Spleen (tissue), 11 donors: Measurements from ENCODE around the gene VEGFA. TPM values are rescaled to one million over a fixed set of nuclear protein-coding genes. Genes with fewer than 3 reads are reported as not detected.
A peak's percentile ranks its signal among the peaks of the same experiment; 100 is the strongest.

Experiments used
- DNase-seq: peaks from one replicate; pipeline ENCODE4 v3.0.0-alpha.2; 2020
- H3K27ac ChIP-seq, 8 donors: fragments of 200-600 bp; sonication (generic) in 7 of 8; 1 replicate in 4 of 8; 2 replicates in 4 of 8; pipeline versions ENCODE4 v1.5.0 to v1.8.0; 2016 to 2021; ENCODE audit warnings: inconsistent platforms in 4 of 8, mild to moderate bottlenecking in 4 of 8, moderate library complexity in 1 of 8
- H3K27me3 ChIP-seq, 7 donors: fragments of 200-600 bp; sonication (generic) in 6 of 7; replicated peaks in 1 of 7; 1 replicate in 4 of 7; 2 replicates in 3 of 7; pipeline versions ENCODE4 v1.5.0 to v1.8.0; 2016 to 2021; ENCODE audit warnings: inconsistent platforms in 3 of 7, mild to moderate bottlenecking in 1 of 7
- H3K36me3 ChIP-seq, 6 donors: fragments of 200-600 bp; sonication (generic) in 5 of 6; 1 replicate in 4 of 6; 2 replicates in 2 of 6; pipeline versions ENCODE4 v1.5.0 to v1.8.0; 2016 to 2021; ENCODE audit warnings: inconsistent platforms in 2 of 6
- H3K4me1 ChIP-seq, 6 donors: fragments of 200-600 bp; sonication (generic) in 5 of 6; 1 replicate in 3 of 6; 2 replicates in 3 of 6; pipeline versions ENCODE4 v1.5.0 to v1.8.0; 2016 to 2021; ENCODE audit warnings: inconsistent platforms in 3 of 6
- H3K4me3 ChIP-seq, 8 donors: fragments of 200-600 bp; sonication (generic) in 7 of 8; 1 replicate in 4 of 8; 2 replicates in 4 of 8; pipeline versions ENCODE4 v1.5.0 to v1.8.0; 2016 to 2021; ENCODE audit warnings: inconsistent platforms in 4 of 8, mild to moderate bottlenecking in 4 of 8, moderate library complexity in 2 of 8
- H3K9me3 ChIP-seq, 8 donors: fragments of 200-600 bp; sonication (generic) in 7 of 8; 1 replicate in 4 of 8; 2 replicates in 4 of 8; pipeline versions ENCODE4 v1.5.0 to v1.8.0; 2016 to 2021; ENCODE audit warnings: inconsistent platforms in 4 of 8
- POLR2A ChIP-seq, 3 donors: fragments of 450-650 bp; IDR thresholded peaks; one replicate each; pipeline ENCODE4 v1.5.1; 2017; ENCODE audit warnings: antibody characterized with exemption in 3 of 3, mild to moderate bottlenecking in 1 of 3
- POLR2AphosphoS5 ChIP-seq, 3 donors: sonication (generic); formaldehyde crosslinking; IDR thresholded peaks; one replicate each; pipeline ENCODE4 v1.5.1; 2017; ENCODE audit warnings: antibody characterized with exemption in 3 of 3
- WGBS, 5 donors: extraction: QIAGEN DNeasy Blood & Tissue Kit in 3 of 5; methylation state at CpG; one replicate each; pipeline versions ENCODE4 v1.1.5 to v1.1.7; 2013 to 2018; 5-methylcytosine and 5-hydroxymethylcytosine counted together
- intact Hi-C: fragments of 100-400 bp; cut with DNase I; formaldehyde crosslinking; loops from one replicate; pipeline ENCODE4 v1.15.0; 2023; ENCODE audit warnings: low total_unique reads
- polyA plus RNA-seq, 3 donors: library from polyadenylated mRNA; stranded (reverse); fragments of 200-250 nt; gene quantifications; one replicate each; pipeline ENCODE4 v1.2.1, GENCODE V29; 2013
- total RNA-seq, 7 donors: library from RNA; depleted of rRNA in 3 of 7; stranded (reverse); fragments of >200 nt in 3 of 7; fragmentation: NEBNext Ultra II Directional in 4 of 7; extraction: Animal tissue kit (Norgen Biotek cat#: 25700) in 4 of 7; gene quantifications; one replicate each; pipeline versions ENCODE4 v1.1.0 to v1.2.1, GENCODE V29; 2016 to 2021
- TF ChIP-seq, protein P1 (sequence below), 11 experiments: fragments of 200-600 bp in 7 of 11; fragments of 450-650 bp in 4 of 11; sonication (generic) in 4 of 11; IDR thresholded peaks in 8 of 11; conservative IDR thresholded peaks in 3 of 11; 1 replicate in 7 of 11; 2 replicates in 4 of 11; pipeline versions ENCODE4 v1.4.0 to v1.8.0; 2016 to 2021; ENCODE audit warnings: antibody characterized with exemption in 11 of 11, inconsistent platforms in 4 of 11, mild to moderate bottlenecking in 1 of 11
- donor health status: healthy with polysubstance abuse.
- donor health status: DM: no; HTN: no; CAD: no; lungs with moderate emphysema.
- donor health status: DM: no; HTN: no; CAD: no.
- donor health status: Bipolar disorder and iron deficiency.
- donor health status: healthy.
- donor health status: DM: no; HTN: no; CAD: no.
- donor health status: DM: yes; HTN: yes; CAD: no.

Gene VEGFA
- total and polyA plus RNA-seq, 10 donors, result 31.0 to 486 (median 153) TPM

- TF ChIP-seq POLR2AphosphoS5 (IDR thresholded peaks at IDR 0.05), result no peak
- TF ChIP-seq POLR2A (IDR thresholded peaks at IDR 0.05), result no peak
- Histone ChIP-seq H3K27me3 (peaks cover 0 to 5% (median 0%) of the 10 kb centered on the region in 7 donors), H3K9me3 (no peaks in the 10 kb centered on the region), H3K36me3 (no peaks in the 10 kb centered on the region), H3K27ac (no peak overlapping the region), H3K4me3 (no peak overlapping the region), H3K4me1 (peaks cover 0 to 30% (median 3%) of the 10 kb centered on the region in 6 donors)
- WGBS, 5 donors, result 79 to 89% (median 86%) methylated on average over 3 to 5 of the region's 5 CpGs
- peak; percentile 29 for DNase-seq
- intact Hi-C loops, result no loop called here
Measured at GRCh38 chr6:43793154-43793874, 23.3 kb downstream of the VEGFA start.

- Histone ChIP-seq H3K9me3 (no peaks in the 10 kb centered on the region), H3K36me3 (no peaks in the 10 kb centered on the region), H3K4me1 (peaks cover 0 to 36% (median 3%) of the 10 kb centered on the region in 6 donors), H3K4me3 (no peak overlapping the region), H3K27ac (no peak overlapping the region), H3K27me3 (peaks cover 0 to 5% (median 0%) of the 10 kb centered on the region in 7 donors)
- intact Hi-C loops, result no loop called here
- peak; percentile 58 for DNase-seq
- TF ChIP-seq POLR2A (IDR thresholded peaks at IDR 0.05) (no peak), POLR2AphosphoS5 (IDR thresholded peaks at IDR 0.05) (no peak)
- TF ChIP-seq, protein P1, sequence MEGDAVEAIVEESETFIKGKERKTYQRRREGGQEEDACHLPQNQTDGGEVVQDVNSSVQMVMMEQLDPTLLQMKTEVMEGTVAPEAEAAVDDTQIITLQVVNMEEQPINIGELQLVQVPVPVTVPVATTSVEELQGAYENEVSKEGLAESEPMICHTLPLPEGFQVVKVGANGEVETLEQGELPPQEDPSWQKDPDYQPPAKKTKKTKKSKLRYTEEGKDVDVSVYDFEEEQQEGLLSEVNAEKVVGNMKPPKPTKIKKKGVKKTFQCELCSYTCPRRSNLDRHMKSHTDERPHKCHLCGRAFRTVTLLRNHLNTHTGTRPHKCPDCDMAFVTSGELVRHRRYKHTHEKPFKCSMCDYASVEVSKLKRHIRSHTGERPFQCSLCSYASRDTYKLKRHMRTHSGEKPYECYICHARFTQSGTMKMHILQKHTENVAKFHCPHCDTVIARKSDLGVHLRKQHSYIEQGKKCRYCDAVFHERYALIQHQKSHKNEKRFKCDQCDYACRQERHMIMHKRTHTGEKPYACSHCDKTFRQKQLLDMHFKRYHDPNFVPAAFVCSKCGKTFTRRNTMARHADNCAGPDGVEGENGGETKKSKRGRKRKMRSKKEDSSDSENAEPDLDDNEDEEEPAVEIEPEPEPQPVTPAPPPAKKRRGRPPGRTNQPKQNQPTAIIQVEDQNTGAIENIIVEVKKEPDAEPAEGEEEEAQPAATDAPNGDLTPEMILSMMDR (IDR thresholded peaks at IDR 0.05 in 8 of 11, conservative IDR thresholded peaks at IDR 0.05 in 3 of 11), result no peak
- WGBS, 5 donors, result 77 to 89% (median 86%) methylated on average over 4 to 9 of the region's 9 CpGs
Measured at GRCh38 chr6:43793875-43794242, 23.8 kb downstream of the VEGFA start.

DNA sequence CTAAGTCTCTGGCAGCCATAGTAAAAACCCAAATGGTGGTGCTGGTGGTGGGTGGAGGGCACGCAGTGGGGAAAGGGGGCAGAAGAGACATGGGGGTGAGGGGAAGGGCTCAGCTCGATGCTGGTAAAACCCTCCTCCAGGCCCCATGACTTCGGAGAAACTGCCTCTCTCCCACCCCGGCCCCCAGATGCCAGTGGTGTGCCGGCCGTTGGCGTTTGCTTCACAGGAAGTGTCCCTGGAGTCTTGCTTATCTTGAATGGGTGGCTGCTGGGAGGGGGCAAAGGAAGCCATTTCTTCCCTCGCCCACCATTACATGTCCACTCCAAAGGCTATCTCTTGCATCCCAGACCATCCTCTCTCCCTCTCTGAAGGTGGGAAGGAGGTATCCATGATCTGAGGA, 25.4 kb downstream of the VEGFA start:
- Histone ChIP-seq H3K36me3 (no peaks in the 10 kb centered on the region), H3K9me3 (no peaks in the 10 kb centered on the region), H3K4me3 (no peak overlapping the region), H3K27ac (no peak overlapping the region), H3K4me1 (peaks cover 0 to 38% (median 10%) of the 10 kb centered on the region in 6 donors), H3K27me3 (peaks cover 0 to 5% (median 0%) of the 10 kb centered on the region in 7 donors)
- WGBS, 5 donors, result 41 to 76% (median 53%) methylated on average over 6 to 8 of the region's 8 CpGs
- intact Hi-C loops, result no loop called here
- TF ChIP-seq, protein P1 (IDR thresholded peaks at IDR 0.05 in 8 of 11, conservative IDR thresholded peaks at IDR 0.05 in 3 of 11), result no peak
- no peak for TF ChIP-seq POLR2AphosphoS5 (IDR thresholded peaks at IDR 0.05)
- no peak for TF ChIP-seq POLR2A (IDR thresholded peaks at IDR 0.05)
- peak; percentile 70 for DNase-seq

DNA sequence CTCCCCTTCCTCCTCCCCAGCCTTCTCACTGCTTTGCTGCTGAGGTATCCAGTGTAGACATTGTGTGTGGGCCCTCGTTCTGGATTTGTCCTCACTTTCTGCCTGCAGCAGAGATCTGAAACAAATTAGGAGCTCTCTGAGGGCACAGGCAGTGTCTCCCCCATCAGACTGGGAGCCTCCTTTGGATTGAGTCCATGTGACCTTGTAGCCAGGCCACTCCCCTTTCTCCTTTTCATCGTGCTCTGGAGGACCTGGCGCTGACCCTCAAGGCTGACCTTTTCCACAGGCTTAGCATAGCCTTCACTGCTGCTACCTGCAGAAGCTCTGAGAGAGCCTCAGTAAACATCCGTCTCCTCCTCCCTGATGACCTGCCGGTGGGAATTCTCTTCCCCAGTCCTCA, 26.2 kb downstream of the VEGFA start:
- no peak for DNase-seq
- peaks cover 0 to 39% (median 10%) of the 10 kb centered on the region in 6 donors for H3K4me1 ChIP-seq
- no peak for TF ChIP-seq POLR2A (IDR thresholded peaks at IDR 0.05)
- TF ChIP-seq, protein P1 (IDR thresholded peaks at IDR 0.05 in 8 of 11, conservative IDR thresholded peaks at IDR 0.05 in 3 of 11), result no peak
- TF ChIP-seq POLR2AphosphoS5 (IDR thresholded peaks at IDR 0.05), result no peak
- peaks cover 0 to 5% (median 0%) of the 10 kb centered on the region in 7 donors for H3K27me3 ChIP-seq
- no peaks in the 10 kb centered on the region for H3K9me3 ChIP-seq
- H3K36me3 ChIP-seq, result no peaks in the 10 kb centered on the region
- no peak overlapping the region for H3K4me3 ChIP-seq
- WGBS, 5 donors, result 65 to 77% (median 72%) methylated on average over 5 of the region's 5 CpGs
- intact Hi-C loops, result no loop called here
- no peak overlapping the region for H3K27ac ChIP-seq
